Measurements from ENCODE around the gene ZNF439.
"Not testable (repeated sequence)": the region's sequence is repeated elsewhere in the genome, so short reads cannot be mapped to it uniquely, and the experiment has no call there.

The ZNF439 gene

GRCh38 chr19:11872624-11873023 lies 24.1 kb downstream of the ZNF439 start:
- Histone ChIP-seq H3K27ac (ENCODE audit: low read length) (no peak overlapping the region), H3K27me3 (ENCODE audit: low read depth, low read length) (no peaks in the 10 kb centered on the region), H3K4me3 (ENCODE audit: low read depth in 1 of 2, low read length in 2 of 2) (no peak overlapping the region), H3K4me1 (ENCODE audit: control insufficient read depth in 1 of 2, insufficient read depth in 2 of 2, low read length in 2 of 2) (no peaks in the 10 kb centered on the region), H3K36me3 (ENCODE audit: control insufficient read depth in 1 of 2, insufficient read depth in 2 of 2, low read length in 2 of 2) (peaks cover 8 to 16% of the 10 kb centered on the region in 2 donors), H3K9me3 (ENCODE audit: control insufficient read depth in 1 of 2, low read length in 2 of 2) (peaks cover 14 to 22% of the 10 kb centered on the region in 2 donors)

- no peaks in the 10 kb centered on the region for H3K27me3 ChIP-seq (ENCODE audit: low read depth, low read length)
- no peak overlapping the region for H3K27ac ChIP-seq (ENCODE audit: low read length)
- peaks cover 0 to 4% of the 10 kb centered on the region in 2 donors for H3K36me3 ChIP-seq (ENCODE audit: control insufficient read depth in 1 of 2, insufficient read depth in 2 of 2, low read length in 2 of 2)
- H3K4me3 ChIP-seq (ENCODE audit: low read depth in 1 of 2, low read length in 2 of 2), result no peak overlapping the region
- peaks cover 3 to 11% of the 10 kb centered on the region in 2 donors for H3K9me3 ChIP-seq (ENCODE audit: control insufficient read depth in 1 of 2, low read length in 2 of 2)
- H3K4me1 ChIP-seq (ENCODE audit: control insufficient read depth in 1 of 2, insufficient read depth in 2 of 2, low read length in 2 of 2), result no peaks in the 10 kb centered on the region
These were observed 25.2 kb downstream of the ZNF439 start for GRCh38 chr19:11873762-11874161.

- H3K27me3 ChIP-seq (ENCODE audit: low read depth, low read length); H3K9me3 ChIP-seq (ENCODE audit: control insufficient read depth in 1 of 2, low read length in 2 of 2); H3K4me3 ChIP-seq (ENCODE audit: low read depth in 1 of 2, low read length in 2 of 2); H3K36me3 ChIP-seq (ENCODE audit: control insufficient read depth in 1 of 2, insufficient read depth in 2 of 2, low read length in 2 of 2); H3K4me1 ChIP-seq (ENCODE audit: control insufficient read depth in 1 of 2, insufficient read depth in 2 of 2, low read length in 2 of 2); H3K27ac ChIP-seq (ENCODE audit: low read length): not testable (repeated sequence)
These were observed 31.3 kb downstream of the ZNF439 start for GRCh38 chr19:11879687-11880266.

GRCh38 chr19:11880598-11880997 lies 32.1 kb downstream of the ZNF439 start:
- H3K36me3 ChIP-seq (ENCODE audit: control insufficient read depth in 1 of 2, insufficient read depth in 2 of 2, low read length in 2 of 2), result no peaks in the 10 kb centered on the region
- H3K27me3 ChIP-seq (ENCODE audit: low read depth, low read length), result no peaks in the 10 kb centered on the region
- no peak overlapping the region for H3K27ac ChIP-seq (ENCODE audit: low read length)
- no peaks in the 10 kb centered on the region for H3K4me1 ChIP-seq (ENCODE audit: control insufficient read depth in 1 of 2, insufficient read depth in 2 of 2, low read length in 2 of 2)
- peak overlapping the region in 1 of 2 donors; percentile 40 for H3K4me3 ChIP-seq (ENCODE audit: low read depth in 1 of 2, low read length in 2 of 2)
- no peaks in the 10 kb centered on the region for H3K9me3 ChIP-seq (ENCODE audit: control insufficient read depth in 1 of 2, low read length in 2 of 2)

- H3K36me3 ChIP-seq (ENCODE audit: control insufficient read depth in 1 of 2, insufficient read depth in 2 of 2, low read length in 2 of 2), result no peaks in the 10 kb centered on the region
- H3K27me3 ChIP-seq (ENCODE audit: low read depth, low read length), result no peaks in the 10 kb centered on the region
- H3K4me1 ChIP-seq (ENCODE audit: control insufficient read depth in 1 of 2, insufficient read depth in 2 of 2, low read length in 2 of 2), result no peaks in the 10 kb centered on the region
- no peaks in the 10 kb centered on the region for H3K9me3 ChIP-seq (ENCODE audit: control insufficient read depth in 1 of 2, low read length in 2 of 2)
- peak overlapping the region in 1 of 2 donors; percentile 40 for H3K4me3 ChIP-seq (ENCODE audit: low read depth in 1 of 2, low read length in 2 of 2)
- no peak overlapping the region for H3K27ac ChIP-seq (ENCODE audit: low read length)
These were observed 32.8 kb downstream of the ZNF439 start for GRCh38 chr19:11881151-11881800.

GRCh38 chr19:11882606-11883005 lies 34.1 kb downstream of the ZNF439 start:
- Histone ChIP-seq H3K27me3 (ENCODE audit: low read depth, low read length) (no peaks in the 10 kb centered on the region), H3K4me1 (ENCODE audit: control insufficient read depth in 1 of 2, insufficient read depth in 2 of 2, low read length in 2 of 2) (peaks cover 0 to 6% of the 10 kb centered on the region in 2 donors), H3K36me3 (ENCODE audit: control insufficient read depth in 1 of 2, insufficient read depth in 2 of 2, low read length in 2 of 2) (no peaks in the 10 kb centered on the region), H3K4me3 (ENCODE audit: low read depth in 1 of 2, low read length in 2 of 2) (no peak overlapping the region), H3K27ac (ENCODE audit: low read length) (no peak overlapping the region), H3K9me3 (ENCODE audit: control insufficient read depth in 1 of 2, low read length in 2 of 2) (no peaks in the 10 kb centered on the region)

GRCh38 chr19:11887234-11887610 lies 38.7 kb downstream of the ZNF439 start:
- Histone ChIP-seq H3K27me3 (ENCODE audit: low read depth, low read length) (no peaks in the 10 kb centered on the region), H3K9me3 (ENCODE audit: control insufficient read depth in 1 of 2, low read length in 2 of 2) (no peaks in the 10 kb centered on the region), H3K36me3 (ENCODE audit: control insufficient read depth in 1 of 2, insufficient read depth in 2 of 2, low read length in 2 of 2) (no peaks in the 10 kb centered on the region), H3K27ac (ENCODE audit: low read length) (peak overlapping the region; percentile 77), H3K4me3 (ENCODE audit: low read depth in 1 of 2, low read length in 2 of 2) (peak overlapping the region; percentile 77 to 94), H3K4me1 (ENCODE audit: control insufficient read depth in 1 of 2, insufficient read depth in 2 of 2, low read length in 2 of 2) (peaks cover 0 to 10% of the 10 kb centered on the region in 2 donors)

- Histone ChIP-seq H3K4me1 (ENCODE audit: control insufficient read depth in 1 of 2, insufficient read depth in 2 of 2, low read length in 2 of 2) (peaks cover 0 to 10% of the 10 kb centered on the region in 2 donors), H3K27ac (ENCODE audit: low read length) (peak within 1 kb of the TSS; percentile 77), H3K27me3 (ENCODE audit: low read depth, low read length) (no peaks in the 10 kb centered on the region), H3K9me3 (ENCODE audit: control insufficient read depth in 1 of 2, low read length in 2 of 2) (no peaks in the 10 kb centered on the region), H3K36me3 (ENCODE audit: control insufficient read depth in 1 of 2, insufficient read depth in 2 of 2, low read length in 2 of 2) (no peaks in the 10 kb centered on the region), H3K4me3 (ENCODE audit: low read depth in 1 of 2, low read length in 2 of 2) (peak within 1 kb of the TSS; percentile 77 to 94)
These were observed 39.3 kb downstream of the ZNF439 start, which contains the start of gene ZNF69 for GRCh38 chr19:11887611-11888531. ZNF69 (plus strand) TSS chr19:11887782; CDS start chr19:11887924, 142 bp downstream.

GRCh38 chr19:11889901-11890300 lies 41.4 kb downstream of the ZNF439 start:
- not testable (repeated sequence) for H3K27ac ChIP-seq (ENCODE audit: low read length); H3K27me3 ChIP-seq (ENCODE audit: low read depth, low read length); H3K9me3 ChIP-seq (ENCODE audit: control insufficient read depth in 1 of 2, low read length in 2 of 2); H3K36me3 ChIP-seq (ENCODE audit: control insufficient read depth in 1 of 2, insufficient read depth in 2 of 2, low read length in 2 of 2); H3K4me3 ChIP-seq (ENCODE audit: low read depth in 1 of 2, low read length in 2 of 2)
- H3K4me1 ChIP-seq (ENCODE audit: control insufficient read depth in 1 of 2, insufficient read depth in 2 of 2, low read length in 2 of 2), result peaks cover 0 to 10% of the 10 kb centered on the region in 2 donors

GRCh38 chr19:11890634-11891033 lies 42.1 kb downstream of the ZNF439 start:
- H3K4me1 ChIP-seq (ENCODE audit: control insufficient read depth in 1 of 2, insufficient read depth in 2 of 2, low read length in 2 of 2), result peaks cover 0 to 10% of the 10 kb centered on the region in 2 donors
- H3K27ac ChIP-seq (ENCODE audit: low read length), result no peak overlapping the region
- H3K9me3 ChIP-seq (ENCODE audit: control insufficient read depth in 1 of 2, low read length in 2 of 2), result no peaks in the 10 kb centered on the region
- no peaks in the 10 kb centered on the region for H3K27me3 ChIP-seq (ENCODE audit: low read depth, low read length)
- H3K36me3 ChIP-seq (ENCODE audit: control insufficient read depth in 1 of 2, insufficient read depth in 2 of 2, low read length in 2 of 2), result no peaks in the 10 kb centered on the region
- H3K4me3 ChIP-seq (ENCODE audit: low read depth in 1 of 2, low read length in 2 of 2), result no peak overlapping the region

GRCh38 chr19:11894851-11895250 lies 46.3 kb downstream of the ZNF439 start:
- H3K27ac ChIP-seq (ENCODE audit: low read length), result no peak overlapping the region
- H3K4me1 ChIP-seq (ENCODE audit: control insufficient read depth in 1 of 2, insufficient read depth in 2 of 2, low read length in 2 of 2), result no peaks in the 10 kb centered on the region
- H3K4me3 ChIP-seq (ENCODE audit: low read depth in 1 of 2, low read length in 2 of 2), result no peak overlapping the region
- H3K9me3 ChIP-seq (ENCODE audit: control insufficient read depth in 1 of 2, low read length in 2 of 2), result peaks cover 0 to 1% of the 10 kb centered on the region in 2 donors
- peaks cover 0 to 1% of the 10 kb centered on the region in 2 donors for H3K36me3 ChIP-seq (ENCODE audit: control insufficient read depth in 1 of 2, insufficient read depth in 2 of 2, low read length in 2 of 2)
- H3K27me3 ChIP-seq (ENCODE audit: low read depth, low read length), result no peaks in the 10 kb centered on the region
